ENCODE results near the gene CPNE7. TPM values are rescaled to one million over a fixed set of nuclear protein-coding genes. Genes with fewer than 3 reads are reported as not detected.
"Not testable (repeated sequence)": the region's sequence is repeated elsewhere in the genome, so short reads cannot be mapped to it uniquely, and the experiment has no call there.

The CPNE7 gene
- total and polyA plus RNA-seq, 7 experiments from 2014 or later = 0.39 to 5.2 TPM; not detected in 5

GRCh38 chr16:89624777-89625761 is 49.5 kb downstream of the CPNE7 start:
- no peak for DNase-seq
- Histone ChIP-seq H3K36me3 (ENCODE audit: control insufficient read depth in 2 of 3, insufficient read depth in 3 of 3, low read length in 3 of 3) (no peaks in the 10 kb centered on the region), H3K27ac (ENCODE audit: low read depth, low read length) (no peak overlapping the region), H3K9me3 (ENCODE audit: control insufficient read depth in 2 of 3, low read length in 3 of 3) (no peaks in the 10 kb centered on the region), H3K27me3 (ENCODE audit: control insufficient read depth in 2 of 2, insufficient read depth in 2 of 2, low read length in 2 of 2) (no peaks in the 10 kb centered on the region), H3K4me3 (ENCODE audit: low read length) (no peak overlapping the region), H3K4me1 (ENCODE audit: control insufficient read depth in 2 of 2, insufficient read depth in 2 of 2, low read length in 2 of 2) (no peaks in the 10 kb centered on the region)
- H3K27ac Mint-ChIP-seq = no peak overlapping the region
- peaks cover 0 to 16% (median 10%) of the 10 kb centered on the region in 5 donors for H3K27me3 Mint-ChIP-seq
- ATAC-seq = no peak
- H3K9me3 Mint-ChIP-seq = peaks cover 0 to 2% (median 0%) of the 10 kb centered on the region in 11 donors
- POLR2A ChIA-PET = no interaction called here
- no peak overlapping the region for H3K4me3 Mint-ChIP-seq
- CTCF ChIA-PET = no interaction called here
- intact Hi-C loops (cut with micrococcal nuclease) = no loop called here
- H3K4me1 Mint-ChIP-seq = peaks cover 0 to 4% (median 0%) of the 10 kb centered on the region in 7 donors
- H3K36me3 Mint-ChIP-seq = no peaks in the 10 kb centered on the region

DNA sequence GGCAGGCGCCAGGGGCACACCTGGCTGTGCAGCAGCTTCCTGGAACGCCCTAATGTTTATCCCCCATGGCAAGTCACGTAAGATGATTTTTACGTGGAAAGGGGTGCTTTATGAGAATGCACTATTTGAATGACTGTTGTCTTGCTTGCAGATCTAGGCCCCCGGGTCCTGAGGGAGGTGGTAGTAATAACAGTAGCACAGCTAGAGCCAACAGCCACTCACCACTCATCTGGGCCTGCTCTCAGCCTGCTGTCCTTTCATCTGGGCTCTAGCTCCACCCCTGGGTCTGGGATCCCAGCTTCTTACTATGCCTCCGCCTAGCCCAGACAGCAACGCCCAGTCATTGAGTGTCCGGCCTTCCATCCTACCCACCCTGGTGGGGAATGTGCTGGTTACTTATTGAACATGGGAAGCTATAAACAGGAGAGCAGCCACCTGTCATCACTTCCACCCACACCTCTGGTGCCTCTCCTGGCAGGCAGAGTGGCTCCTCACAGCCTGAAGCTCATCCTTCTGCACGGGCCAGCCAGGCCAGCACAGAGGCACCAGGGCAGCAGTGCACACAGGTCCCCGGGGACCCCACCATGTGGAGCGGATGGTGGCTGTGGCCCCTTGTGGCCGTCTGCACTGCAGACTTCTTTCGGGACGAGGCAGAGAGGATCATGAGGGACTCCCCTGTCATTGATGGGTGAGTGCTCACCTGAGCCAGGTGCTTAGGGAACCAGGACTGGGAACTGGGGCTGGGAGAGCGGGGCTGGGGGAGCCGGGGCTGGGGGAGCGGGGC is 54.5 kb downstream of the CPNE7 start:
- H3K27me3 Mint-ChIP-seq = peaks cover 0 to 6% (median 0%) of the 10 kb centered on the region in 5 donors
- POLR2A ChIA-PET = no interaction called here
- Histone ChIP-seq H3K4me1 (ENCODE audit: control insufficient read depth in 2 of 2, insufficient read depth in 2 of 2, low read length in 2 of 2) (no peaks in the 10 kb centered on the region), H3K36me3 (ENCODE audit: control insufficient read depth in 2 of 3, insufficient read depth in 3 of 3, low read length in 3 of 3) (no peaks in the 10 kb centered on the region), H3K9me3 (ENCODE audit: control insufficient read depth in 2 of 3, low read length in 3 of 3) (no peaks in the 10 kb centered on the region), H3K4me3 (ENCODE audit: low read length) (no peak overlapping the region), H3K27ac (ENCODE audit: low read depth, low read length) (no peak overlapping the region), H3K27me3 (ENCODE audit: control insufficient read depth in 2 of 2, insufficient read depth in 2 of 2, low read length in 2 of 2) (no peaks in the 10 kb centered on the region)
- H3K4me3 Mint-ChIP-seq = no peak overlapping the region
- H3K4me1 Mint-ChIP-seq = no peaks in the 10 kb centered on the region
- CTCF ChIA-PET = no interaction called here
- no peak overlapping the region for H3K27ac Mint-ChIP-seq
- ATAC-seq (no peak), DNase-seq (no peak)
- H3K9me3 Mint-ChIP-seq = no peaks in the 10 kb centered on the region
- no peaks in the 10 kb centered on the region for H3K36me3 Mint-ChIP-seq
- intact Hi-C loops (cut with micrococcal nuclease) = no loop called here

- DNase-seq (no peak), ATAC-seq (no peak)
- intact Hi-C loops (cut with micrococcal nuclease) = no loop called here
- Histone ChIP-seq H3K36me3 (ENCODE audit: control insufficient read depth in 2 of 3, insufficient read depth in 3 of 3, low read length in 3 of 3) (no peaks in the 10 kb centered on the region), H3K4me1 (ENCODE audit: control insufficient read depth in 2 of 2, insufficient read depth in 2 of 2, low read length in 2 of 2) (no peaks in the 10 kb centered on the region), H3K4me3 (ENCODE audit: low read length) (no peak overlapping the region), H3K9me3 (ENCODE audit: control insufficient read depth in 2 of 3, low read length in 3 of 3) (no peaks in the 10 kb centered on the region), H3K27ac (ENCODE audit: low read depth, low read length) (no peak overlapping the region), H3K27me3 (ENCODE audit: control insufficient read depth in 2 of 2, insufficient read depth in 2 of 2, low read length in 2 of 2) (no peaks in the 10 kb centered on the region)
- ChIA-PET POLR2A (no interaction called here), CTCF (interaction anchor here (0.7 kb wide), 1 partner anchor 355 kb away, joined by 3 read pairs; no protein-coding TSS in a partner anchor)
- Mint-ChIP-seq H3K27me3 (peaks cover 0 to 3% (median 0%) of the 10 kb centered on the region in 5 donors), H3K4me3 (no peak overlapping the region), H3K36me3 (no peaks in the 10 kb centered on the region), H3K27ac (no peak overlapping the region), H3K9me3 (no peaks in the 10 kb centered on the region), H3K4me1 (no peaks in the 10 kb centered on the region)
Observed at GRCh38 chr16:89633064-89633631, 57.6 kb downstream of the CPNE7 start.

DNA sequence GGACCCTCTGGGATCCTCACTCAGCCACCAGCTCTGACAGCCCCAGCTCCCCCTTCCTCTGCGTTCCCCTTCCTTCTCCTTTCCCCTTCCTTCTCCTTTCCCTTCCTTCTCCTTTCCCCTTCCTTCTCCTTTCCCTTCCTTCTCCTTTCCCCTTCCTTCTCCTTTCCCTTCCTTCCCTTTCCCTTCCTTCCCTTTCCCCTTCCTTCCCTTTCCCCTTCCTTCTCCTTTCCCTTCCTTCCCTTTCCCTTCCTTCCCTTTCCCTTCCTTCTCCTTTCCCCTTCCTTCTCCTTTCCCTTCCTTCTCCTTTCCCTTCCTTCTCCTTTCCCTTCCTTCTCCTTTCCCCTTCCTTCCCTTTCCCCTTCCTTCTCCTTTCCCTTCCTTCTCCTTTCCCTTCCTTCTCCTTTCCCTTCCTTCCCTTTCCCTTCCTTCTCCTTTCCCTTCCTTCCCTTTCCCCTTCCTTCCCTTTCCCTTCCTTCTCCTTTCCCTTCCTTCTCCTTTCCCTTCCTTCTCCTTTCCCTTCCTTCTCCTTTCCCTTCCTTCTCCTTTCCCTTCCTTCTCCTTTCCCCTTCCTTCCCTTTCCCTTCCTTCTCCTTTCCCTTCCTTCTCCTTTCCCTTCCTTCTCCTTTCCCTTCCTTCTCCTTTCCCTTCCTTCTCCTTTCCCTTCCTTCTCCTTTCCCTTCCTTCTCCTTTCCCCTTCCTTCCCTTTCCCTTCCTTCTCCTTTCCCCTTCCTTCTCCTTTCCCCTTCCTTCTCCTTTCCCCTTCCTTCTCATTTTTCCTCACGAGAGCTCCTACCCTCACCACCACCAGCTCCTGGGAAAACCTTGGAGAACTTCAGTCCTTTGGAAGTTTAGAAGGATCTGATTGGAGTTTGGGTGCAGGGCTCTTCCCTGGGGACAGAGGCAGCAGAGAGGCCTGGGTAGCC is 59.2 kb downstream of the CPNE7 start:
- CTCF ChIA-PET = interaction anchor here (0.6 kb wide), 1 partner anchor 119 kb away, joined by 4 read pairs; no protein-coding TSS in a partner anchor
- H3K36me3 ChIP-seq (ENCODE audit: control insufficient read depth in 2 of 3, insufficient read depth in 3 of 3, low read length in 3 of 3); H3K4me1 Mint-ChIP-seq; H3K27ac ChIP-seq (ENCODE audit: low read depth, low read length); H3K4me3 ChIP-seq (ENCODE audit: low read length); H3K9me3 Mint-ChIP-seq; DNase-seq; H3K4me1 ChIP-seq (ENCODE audit: control insufficient read depth in 2 of 2, insufficient read depth in 2 of 2, low read length in 2 of 2); H3K9me3 ChIP-seq (ENCODE audit: control insufficient read depth in 2 of 3, low read length in 3 of 3); H3K27me3 ChIP-seq (ENCODE audit: control insufficient read depth in 2 of 2, insufficient read depth in 2 of 2, low read length in 2 of 2); H3K27ac Mint-ChIP-seq; ATAC-seq; H3K36me3 Mint-ChIP-seq; intact Hi-C loops (cut with micrococcal nuclease); H3K27me3 Mint-ChIP-seq; POLR2A ChIA-PET; H3K4me3 Mint-ChIP-seq: not testable (repeated sequence)

DNA sequence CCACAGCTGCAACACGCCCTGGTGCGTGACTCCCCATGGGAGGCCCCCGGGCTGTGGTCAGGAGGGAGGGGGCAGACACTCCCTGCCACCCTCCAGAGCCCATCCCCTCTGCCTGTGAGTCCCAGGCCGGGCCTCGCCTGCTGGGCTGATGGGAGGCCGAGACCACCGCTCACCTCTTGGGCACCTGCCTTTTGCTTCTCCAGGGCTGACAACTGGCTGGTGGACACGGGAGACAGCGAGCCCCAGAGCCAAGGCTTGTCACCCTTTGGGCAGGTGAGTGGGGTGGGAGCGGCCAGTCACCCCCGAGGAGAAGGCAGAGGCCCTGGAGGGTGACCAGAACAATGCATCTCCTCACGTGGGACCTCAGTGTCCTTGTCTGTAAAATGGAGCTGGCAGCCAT is 61.1 kb downstream of the CPNE7 start:
- intact Hi-C loops (cut with micrococcal nuclease) = no loop called here
- H3K27me3 Mint-ChIP-seq = peaks cover 0 to 2% (median 0%) of the 10 kb centered on the region in 5 donors
- POLR2A ChIA-PET = no interaction called here
- H3K27ac Mint-ChIP-seq = no peak overlapping the region
- no peak overlapping the region for H3K4me3 Mint-ChIP-seq
- H3K27me3 ChIP-seq (ENCODE audit: control insufficient read depth in 2 of 2, insufficient read depth in 2 of 2, low read length in 2 of 2) = no peaks in the 10 kb centered on the region
- no peak for ATAC-seq
- CTCF ChIA-PET = no interaction called here
- H3K4me1 Mint-ChIP-seq = peaks cover 0 to 10% (median 7%) of the 10 kb centered on the region in 7 donors
- H3K27ac ChIP-seq (ENCODE audit: low read depth, low read length) = no peak overlapping the region
- no peaks in the 10 kb centered on the region for H3K9me3 Mint-ChIP-seq
- no peaks in the 10 kb centered on the region for H3K4me1 ChIP-seq (ENCODE audit: control insufficient read depth in 2 of 2, insufficient read depth in 2 of 2, low read length in 2 of 2)
- H3K9me3 ChIP-seq (ENCODE audit: control insufficient read depth in 2 of 3, low read length in 3 of 3) = no peaks in the 10 kb centered on the region
- H3K4me3 ChIP-seq (ENCODE audit: low read length) = no peak overlapping the region
- no peak for DNase-seq
- H3K36me3 Mint-ChIP-seq = no peaks in the 10 kb centered on the region
- H3K36me3 ChIP-seq (ENCODE audit: control insufficient read depth in 2 of 3, insufficient read depth in 3 of 3, low read length in 3 of 3) = no peaks in the 10 kb centered on the region

GRCh38 chr16:89637379-89637778 is 61.8 kb downstream of the CPNE7 start:
- ATAC-seq (no peak), DNase-seq (no peak)
- CTCF ChIA-PET = no interaction called here
- H3K36me3 ChIP-seq (ENCODE audit: control insufficient read depth in 2 of 3, insufficient read depth in 3 of 3, low read length in 3 of 3) = no peaks in the 10 kb centered on the region
- intact Hi-C loops (cut with micrococcal nuclease) = no loop called here
- no peaks in the 10 kb centered on the region for H3K27me3 ChIP-seq (ENCODE audit: control insufficient read depth in 2 of 2, insufficient read depth in 2 of 2, low read length in 2 of 2)
- Mint-ChIP-seq H3K27me3 (no peaks in the 10 kb centered on the region), H3K9me3 (no peaks in the 10 kb centered on the region), H3K4me1 (peaks cover 0 to 10% (median 7%) of the 10 kb centered on the region in 7 donors), H3K27ac (no peak overlapping the region), H3K4me3 (no peak overlapping the region), H3K36me3 (no peaks in the 10 kb centered on the region)
- no peaks in the 10 kb centered on the region for H3K9me3 ChIP-seq (ENCODE audit: control insufficient read depth in 2 of 3, low read length in 3 of 3)
- POLR2A ChIA-PET = interaction anchor here (0.7 kb wide), 1 partner anchor 612 kb away, joined by 3 read pairs; no protein-coding TSS in a partner anchor
- no peak overlapping the region for H3K27ac ChIP-seq (ENCODE audit: low read depth, low read length)
- no peaks in the 10 kb centered on the region for H3K4me1 ChIP-seq (ENCODE audit: control insufficient read depth in 2 of 2, insufficient read depth in 2 of 2, low read length in 2 of 2)
- H3K4me3 ChIP-seq (ENCODE audit: low read length) = no peak overlapping the region

All from naive thymus-derived CD4-positive, alpha-beta T cell (primary cell).